Fibroblast of mammary gland (primary cell): ENCODE data around the gene TNFRSF1B.
A peak's percentile ranks its signal among the peaks of the same experiment; 100 is the strongest.

Source experiments
- DNase-seq: peaks from one replicate; pipeline ENCODE4 v3.0.0-alpha.2; 2010; ENCODE audit warnings: low read depth
- H3K4me3 ChIP-seq: 2 replicates; pipeline ENCODE4 v1.5.1; 2011; ENCODE audit warnings: low read depth, mild to moderate bottlenecking, low read length, moderate library complexity; ENCODE audit not compliant: control insufficient read depth
- TF ChIP-seq, protein P1 (sequence below): conservative IDR thresholded peaks from 2 replicates; pipeline ENCODE4 v1.5.1; 2011; ENCODE audit warnings: low read depth, low read length, inconsistent platforms; ENCODE audit not compliant: control insufficient read depth, insufficient read depth

Gene TNFRSF1B

DNA sequence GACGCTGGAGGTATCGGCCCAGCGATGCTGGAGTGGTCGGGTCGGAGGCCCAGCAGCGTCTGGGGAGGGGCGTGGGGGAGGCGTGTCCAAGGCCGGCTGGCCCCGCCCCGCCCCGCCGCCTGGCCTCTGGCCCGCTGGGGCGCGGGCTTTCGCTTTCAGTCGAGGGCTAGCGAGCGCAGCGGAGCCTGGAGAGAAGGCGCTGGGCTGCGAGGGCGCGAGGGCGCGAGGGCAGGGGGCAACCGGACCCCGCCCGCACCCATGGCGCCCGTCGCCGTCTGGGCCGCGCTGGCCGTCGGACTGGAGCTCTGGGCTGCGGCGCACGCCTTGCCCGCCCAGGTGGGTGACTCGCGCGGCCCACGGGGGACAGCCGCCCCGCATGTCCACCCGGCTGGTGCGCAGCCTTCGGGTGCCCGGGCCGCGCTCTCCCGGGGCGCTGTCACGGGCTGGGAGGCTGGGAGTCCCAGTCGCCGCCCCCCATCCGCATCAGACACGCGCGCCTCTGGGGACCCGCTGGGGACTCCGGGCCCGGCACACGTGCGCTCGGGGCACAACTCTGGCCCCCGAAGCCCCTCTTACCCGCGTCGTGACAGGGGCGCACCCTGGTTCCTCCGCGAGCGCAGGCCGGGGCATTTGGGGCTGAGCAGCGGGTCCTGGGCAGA, at the start of gene TNFRSF1B:
Gene TNFRSF1B (plus strand): TSS at position 158 of the 659 bp plus-strand sequence. CDS start 101 bp downstream, at position 259.
- H3K4me3 ChIP-seq = peak within 1 kb of the TSS; percentile 48
- DNase-seq = no peak
- TF ChIP-seq, protein P1, sequence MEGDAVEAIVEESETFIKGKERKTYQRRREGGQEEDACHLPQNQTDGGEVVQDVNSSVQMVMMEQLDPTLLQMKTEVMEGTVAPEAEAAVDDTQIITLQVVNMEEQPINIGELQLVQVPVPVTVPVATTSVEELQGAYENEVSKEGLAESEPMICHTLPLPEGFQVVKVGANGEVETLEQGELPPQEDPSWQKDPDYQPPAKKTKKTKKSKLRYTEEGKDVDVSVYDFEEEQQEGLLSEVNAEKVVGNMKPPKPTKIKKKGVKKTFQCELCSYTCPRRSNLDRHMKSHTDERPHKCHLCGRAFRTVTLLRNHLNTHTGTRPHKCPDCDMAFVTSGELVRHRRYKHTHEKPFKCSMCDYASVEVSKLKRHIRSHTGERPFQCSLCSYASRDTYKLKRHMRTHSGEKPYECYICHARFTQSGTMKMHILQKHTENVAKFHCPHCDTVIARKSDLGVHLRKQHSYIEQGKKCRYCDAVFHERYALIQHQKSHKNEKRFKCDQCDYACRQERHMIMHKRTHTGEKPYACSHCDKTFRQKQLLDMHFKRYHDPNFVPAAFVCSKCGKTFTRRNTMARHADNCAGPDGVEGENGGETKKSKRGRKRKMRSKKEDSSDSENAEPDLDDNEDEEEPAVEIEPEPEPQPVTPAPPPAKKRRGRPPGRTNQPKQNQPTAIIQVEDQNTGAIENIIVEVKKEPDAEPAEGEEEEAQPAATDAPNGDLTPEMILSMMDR = no peak

DNA sequence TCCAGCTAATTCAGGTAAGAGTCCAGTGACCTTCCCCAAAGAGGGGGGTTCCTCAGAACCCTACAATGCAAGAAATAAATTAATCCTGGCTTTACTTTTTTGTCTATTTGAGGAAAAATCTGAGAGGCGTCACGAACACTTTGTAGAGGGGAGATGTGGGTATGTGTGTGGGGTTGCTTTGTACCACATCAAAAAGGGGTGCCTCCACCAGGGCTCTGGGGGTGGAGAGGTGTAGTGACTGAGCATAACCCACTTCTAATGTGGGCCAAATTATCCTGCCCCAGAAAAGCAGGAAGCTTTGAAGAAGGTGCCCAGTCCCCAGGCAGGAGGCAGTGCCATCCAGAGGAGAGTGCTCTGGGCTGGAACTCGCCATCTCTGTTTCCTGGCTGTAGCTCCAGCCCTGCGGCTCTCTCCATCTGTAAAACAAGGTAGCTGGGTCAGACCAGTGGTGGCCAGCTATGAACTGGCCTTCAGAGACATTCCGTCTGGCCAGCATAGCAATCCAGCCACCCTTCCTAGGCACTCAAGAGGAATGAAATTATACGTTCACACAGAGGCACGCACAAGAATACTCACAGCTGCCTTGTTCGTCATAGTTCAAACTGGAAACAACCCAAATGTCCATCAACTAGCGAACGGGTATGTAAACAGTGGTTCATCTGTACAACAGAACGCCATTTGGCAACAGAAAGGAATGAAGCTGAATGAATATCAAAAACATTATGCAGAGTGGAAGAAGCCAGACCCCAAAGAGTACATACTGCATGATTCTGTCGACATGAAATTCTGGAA, 45.4 kb upstream of the TNFRSF1B start:
- TF ChIP-seq, protein P1 = no peak
- peak; percentile 57 for DNase-seq
- H3K4me3 ChIP-seq = no peak overlapping the region

- H3K4me3 ChIP-seq = no peak overlapping the region
- DNase-seq = no peak
- TF ChIP-seq, protein P1 = no peak
Observed at GRCh38 chr1:12123172-12123571, 43.6 kb upstream of the TNFRSF1B start.

DNA sequence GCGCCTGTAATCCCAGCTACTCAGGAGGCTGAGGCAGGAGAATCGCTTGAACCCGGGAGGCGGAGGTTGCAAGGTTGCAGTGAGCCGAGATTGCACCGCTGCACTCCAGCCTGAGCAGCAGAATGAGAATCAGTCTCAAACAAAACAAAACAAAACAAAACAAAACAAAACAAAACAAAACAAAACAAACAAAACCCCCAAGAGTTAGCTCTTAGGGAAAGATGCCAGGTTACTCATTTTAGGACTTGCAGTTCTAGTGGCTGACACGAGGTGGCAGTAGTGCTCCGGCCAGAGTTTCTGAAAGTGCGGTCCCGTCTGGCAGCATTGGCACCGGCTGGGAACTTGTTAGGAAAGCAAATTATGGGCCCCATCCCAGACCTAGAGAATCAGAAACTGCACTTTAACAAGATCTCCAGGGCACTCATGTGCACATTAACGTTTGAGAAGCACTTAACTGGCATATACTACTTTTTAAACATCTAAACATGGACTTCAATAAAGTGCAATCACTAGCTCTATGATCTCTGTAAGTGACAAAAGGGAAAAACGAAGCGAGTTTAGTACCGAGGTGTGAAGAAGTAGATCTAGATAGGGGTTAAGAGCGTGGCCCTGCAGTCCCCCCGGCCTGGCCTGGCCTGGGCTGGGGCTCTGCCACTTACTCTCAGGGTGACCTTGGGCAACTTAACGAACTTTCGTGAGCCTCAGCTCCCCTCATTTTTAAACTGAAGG, 41.9 kb upstream of the TNFRSF1B start:
- DNase-seq = peak; percentile 72
- no peak overlapping the region for H3K4me3 ChIP-seq
- TF ChIP-seq, protein P1 = peak; percentile 99

DNA sequence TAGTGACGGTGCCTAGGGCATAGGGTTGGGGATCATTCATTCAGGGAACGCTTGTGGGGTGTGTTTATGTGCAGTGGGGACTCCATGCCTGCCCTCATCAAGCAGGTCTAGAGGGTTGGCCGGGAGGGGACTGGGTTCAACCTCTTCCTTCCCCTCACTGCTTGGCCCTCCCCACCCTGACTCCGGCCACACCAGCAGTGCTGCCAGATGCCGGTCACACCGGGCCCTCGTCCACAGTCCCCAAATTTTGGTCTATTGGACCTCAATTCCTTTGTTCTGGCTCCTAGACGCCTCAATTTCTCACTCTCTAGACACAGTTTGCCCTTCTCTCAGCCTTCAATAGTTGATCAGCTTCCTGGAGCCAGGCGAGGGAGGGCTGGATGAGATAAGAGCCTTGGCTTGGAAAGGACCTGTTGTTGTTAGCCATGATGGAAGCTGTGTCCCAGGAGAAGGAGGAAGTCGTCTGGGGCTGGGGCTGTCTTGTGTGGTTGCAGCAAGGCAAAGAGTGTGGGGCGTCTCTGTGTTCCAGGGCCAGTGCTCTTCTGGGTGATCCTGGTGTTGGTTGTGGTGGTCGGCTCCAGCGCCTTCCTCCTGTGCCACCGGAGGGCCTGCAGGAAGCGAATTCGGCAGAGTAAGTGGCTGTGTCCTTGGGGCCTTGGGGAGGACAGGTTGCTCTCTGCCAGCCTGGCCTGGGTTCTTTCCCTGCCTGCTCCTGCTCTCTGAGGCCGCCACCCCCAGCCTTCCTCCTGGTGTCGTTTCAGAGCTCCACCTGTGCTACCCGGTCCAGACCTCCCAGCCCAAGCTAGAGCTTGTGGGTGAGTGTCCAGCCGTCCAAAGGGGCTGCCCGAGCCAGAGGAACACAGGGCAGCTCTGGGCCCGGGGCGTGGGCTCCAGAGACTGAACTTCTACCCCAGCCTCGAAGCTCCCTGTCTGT, 41.1 kb upstream of the TNFRSF1B start:
- no peak overlapping the region for H3K4me3 ChIP-seq
- no peak for DNase-seq
- TF ChIP-seq, protein P1 = no peak

DNA sequence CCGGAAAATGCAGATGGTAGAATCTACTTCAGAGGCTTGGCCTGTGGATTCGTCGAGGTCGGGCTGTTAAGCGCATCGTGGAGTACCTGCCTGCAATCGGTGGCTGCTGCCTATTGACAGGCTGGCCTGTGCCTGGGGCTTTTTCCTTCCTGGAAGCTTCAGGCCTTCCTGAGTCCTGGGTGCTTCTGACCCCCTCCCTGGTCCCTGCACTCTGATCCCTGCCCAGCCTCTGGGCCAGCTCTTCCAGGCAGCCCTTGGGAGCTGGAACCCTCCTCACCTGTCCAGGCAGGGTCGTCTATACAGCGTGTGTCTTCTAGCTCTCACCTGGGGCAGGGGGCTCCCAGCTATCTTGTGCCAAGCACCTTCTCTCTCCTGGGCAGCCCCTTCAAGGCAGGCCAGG, 40.0 kb upstream of the TNFRSF1B start:
- TF ChIP-seq, protein P1 = no peak
- H3K4me3 ChIP-seq = no peak overlapping the region
- DNase-seq = no peak
